Measurements from ENCODE around the gene TNNC1. TPM values are rescaled to one million over a fixed set of nuclear protein-coding genes. Genes with fewer than 3 reads are reported as not detected.

The TNNC1 gene
- total RNA-seq (2022; extraction: Qiagen RNA extraction) = 0.87 to 1.3 TPM (median 1.3 TPM) in 5 replicates

GRCh38 chr3:52453496-52454249, at the start of gene TNNC1:
Gene TNNC1, minus strand, starts transcription at chr3:52454041. Its CDS starts 26 bp downstream, at chr3:52454015.

GRCh38 chr3:52494886-52495495, 41.1 kb upstream of the TNNC1 start, which contains the start of gene STAB1:
Gene STAB1, plus strand, starts transcription at chr3:52495338. Its CDS starts 76 bp downstream, at chr3:52495414.

GRCh38 chr3:52455283-52456168, 1.7 kb upstream of the TNNC1 start, which contains the start of gene NISCH:
Gene NISCH, plus strand, starts transcription at chr3:52455604. Its CDS starts 38 bp downstream, at chr3:52455642.

GRCh38 chr3:52444860-52445793, 8.7 kb downstream of the TNNC1 start, which contains the start of gene SEMA3G:
Gene SEMA3G, minus strand, starts transcription at chr3:52445103. Its CDS starts 76 bp downstream, at chr3:52445027.

Other genes with a start within 250 kb of the TNNC1 start
- 0.02 to 0.12 TPM (median 0.07 TPM) in 3 of 5 replicates, not detected in the others for gene TLR9, start 228.4 kb downstream of the TNNC1 start, total RNA-seq (2022; extraction: Qiagen RNA extraction)
- gene TWF2, start 214.9 kb downstream of the TNNC1 start, total RNA-seq (2022; extraction: Qiagen RNA extraction) = 54.3 to 69.4 TPM (median 62.0 TPM) in 5 replicates
- 3.5 to 5.3 TPM (median 4.6 TPM) in 5 replicates for gene PPM1M, start 208.3 kb downstream of the TNNC1 start, total RNA-seq (2022; extraction: Qiagen RNA extraction)
- 46.6 to 56.9 TPM (median 53.0 TPM) in 5 replicates for gene WDR82, start 175.4 kb downstream of the TNNC1 start, total RNA-seq (2022; extraction: Qiagen RNA extraction)
- 2.8 to 3.7 TPM (median 3.4 TPM) in 5 replicates for gene GLYCTK, start 166.2 kb downstream of the TNNC1 start, total RNA-seq (2022; extraction: Qiagen RNA extraction)
- gene DNAH1, start 137.7 kb downstream of the TNNC1 start, total RNA-seq (2022; extraction: Qiagen RNA extraction) = 0.71 to 1.3 TPM (median 0.95 TPM) in 5 replicates
- 27.6 to 35.6 TPM (median 34.8 TPM) in 5 replicates for gene BAP1, start 44.0 kb downstream of the TNNC1 start, total RNA-seq (2022; extraction: Qiagen RNA extraction)
- 2.9 to 3.2 TPM (median 3.0 TPM) in 5 replicates for gene PHF7, start 43.4 kb downstream of the TNNC1 start, total RNA-seq (2022; extraction: Qiagen RNA extraction)
- 0.10 to 0.26 TPM (median 0.11 TPM) in 5 replicates for gene SEMA3G, start 8.9 kb downstream of the TNNC1 start, total RNA-seq (2022; extraction: Qiagen RNA extraction)
- 7.9 to 14.9 TPM (median 12.2 TPM) in 5 replicates for gene NISCH, start 1.6 kb upstream of the TNNC1 start, total RNA-seq (2022; extraction: Qiagen RNA extraction)
- gene STAB1, start 41.3 kb upstream of the TNNC1 start, total RNA-seq (2022; extraction: Qiagen RNA extraction) = 0.09 to 0.17 TPM (median 0.13 TPM) in 4 of 5 replicates, not detected in the other
- 82.0 to 105 TPM (median 98.6 TPM) in 5 replicates for gene NT5DC2, start 79.8 kb upstream of the TNNC1 start, total RNA-seq (2022; extraction: Qiagen RNA extraction)
- 47.1 to 85.1 TPM (median 48.4 TPM) in 5 replicates for gene UQCC5, start 82.6 kb upstream of the TNNC1 start, total RNA-seq (2022; extraction: Qiagen RNA extraction)
- gene PBRM1, start 231.9 kb upstream of the TNNC1 start, total RNA-seq (2022; extraction: Qiagen RNA extraction) = 9.8 to 19.7 TPM (median 16.7 TPM) in 5 replicates
- 90.0 to 134 TPM (median 91.6 TPM) in 5 replicates for gene GNL3, start 232.0 kb upstream of the TNNC1 start, total RNA-seq (2022; extraction: Qiagen RNA extraction)